Progenitor cell of endocrine pancreas (in vitro differentiated cells): ENCODE results near the gene CEP70. TPM values are rescaled to one million over a fixed set of nuclear protein-coding genes. Genes with fewer than 3 reads are reported as not detected.
"Not testable (repeated sequence)": the region's sequence is repeated elsewhere in the genome, so short reads cannot be mapped to it uniquely, and the experiment has no call there.

Experiments
- DNase-seq: peaks from one replicate; pipeline ENCODE4 v3.0.0; 2021; ENCODE audit warnings: low spot score; ENCODE audit not compliant: unreplicated experiment
- H3K27ac Mint-ChIP-seq: 2 replicates; pipeline ENCODE4 v1.8.0; 2021; ENCODE audit warnings: mild to moderate bottlenecking, moderate library complexity, mixed read lengths
- H3K27me3 Mint-ChIP-seq: 2 replicates; pipeline ENCODE4 v1.8.0; 2021; ENCODE audit warnings: mixed read lengths
- H3K36me3 Mint-ChIP-seq: 2 replicates; pipeline ENCODE4 v1.8.0; 2022; ENCODE audit warnings: mixed read lengths; ENCODE audit not compliant: insufficient read depth
- H3K4me1 Mint-ChIP-seq: 2 replicates; pipeline ENCODE4 v1.8.0; 2021; ENCODE audit warnings: low read depth, mixed read lengths
- H3K4me3 Mint-ChIP-seq: 2 replicates; pipeline ENCODE4 v1.8.0; 2021; ENCODE audit warnings: low read depth, mild to moderate bottlenecking, moderate library complexity, mixed read lengths
- H3K9me3 Mint-ChIP-seq: 2 replicates; pipeline ENCODE4 v1.8.0; 2021; ENCODE audit warnings: low read depth, mixed read lengths
- total RNA-seq: library from RNA; stranded (reverse); gene quantifications from 2 replicates; pipeline ENCODE4 v1.2.1, GENCODE V29; 2021
- TF ChIP-seq, protein P1 (sequence below): fragments of 200-600 bp; sonication (generic); IDR thresholded peaks from one replicate; pipeline ENCODE4 v1.5.0; 2021; ENCODE audit warnings: antibody characterized with exemption, mild to moderate bottlenecking; ENCODE audit not compliant: unreplicated experiment

Gene CEP70
- total RNA-seq, 1 donor from 2014 or later, result 61.9 TPM

DNA sequence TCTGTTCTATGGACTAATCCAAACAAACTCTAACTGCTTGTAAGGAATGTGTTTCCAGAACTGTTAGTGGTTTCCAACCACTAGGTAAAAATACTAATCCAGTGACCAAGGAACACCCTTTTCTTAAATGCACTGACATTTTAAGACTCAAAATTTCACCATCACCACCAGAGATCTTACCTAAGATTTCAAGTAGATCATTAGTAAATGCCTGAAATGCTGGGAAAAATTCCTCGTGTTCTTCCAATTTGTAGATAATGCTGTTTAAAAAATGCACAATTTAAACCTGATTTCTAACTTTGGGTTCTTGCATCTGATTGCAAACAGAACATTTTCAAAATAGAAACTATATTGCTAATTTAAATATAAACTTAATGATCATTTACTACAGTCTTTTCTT, 96.2 kb downstream of the CEP70 start:
- Mint-ChIP-seq H3K9me3 (no peaks in the 10 kb centered on the region), H3K4me3 (no peak overlapping the region), H3K4me1 (peaks cover 9% of the 10 kb centered on the region), H3K27ac (no peak overlapping the region), H3K36me3 (peaks cover 9% of the 10 kb centered on the region), H3K27me3 (no peaks in the 10 kb centered on the region)
- TF ChIP-seq, protein P1, sequence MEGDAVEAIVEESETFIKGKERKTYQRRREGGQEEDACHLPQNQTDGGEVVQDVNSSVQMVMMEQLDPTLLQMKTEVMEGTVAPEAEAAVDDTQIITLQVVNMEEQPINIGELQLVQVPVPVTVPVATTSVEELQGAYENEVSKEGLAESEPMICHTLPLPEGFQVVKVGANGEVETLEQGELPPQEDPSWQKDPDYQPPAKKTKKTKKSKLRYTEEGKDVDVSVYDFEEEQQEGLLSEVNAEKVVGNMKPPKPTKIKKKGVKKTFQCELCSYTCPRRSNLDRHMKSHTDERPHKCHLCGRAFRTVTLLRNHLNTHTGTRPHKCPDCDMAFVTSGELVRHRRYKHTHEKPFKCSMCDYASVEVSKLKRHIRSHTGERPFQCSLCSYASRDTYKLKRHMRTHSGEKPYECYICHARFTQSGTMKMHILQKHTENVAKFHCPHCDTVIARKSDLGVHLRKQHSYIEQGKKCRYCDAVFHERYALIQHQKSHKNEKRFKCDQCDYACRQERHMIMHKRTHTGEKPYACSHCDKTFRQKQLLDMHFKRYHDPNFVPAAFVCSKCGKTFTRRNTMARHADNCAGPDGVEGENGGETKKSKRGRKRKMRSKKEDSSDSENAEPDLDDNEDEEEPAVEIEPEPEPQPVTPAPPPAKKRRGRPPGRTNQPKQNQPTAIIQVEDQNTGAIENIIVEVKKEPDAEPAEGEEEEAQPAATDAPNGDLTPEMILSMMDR, result no peak
- DNase-seq, result no peak

DNA sequence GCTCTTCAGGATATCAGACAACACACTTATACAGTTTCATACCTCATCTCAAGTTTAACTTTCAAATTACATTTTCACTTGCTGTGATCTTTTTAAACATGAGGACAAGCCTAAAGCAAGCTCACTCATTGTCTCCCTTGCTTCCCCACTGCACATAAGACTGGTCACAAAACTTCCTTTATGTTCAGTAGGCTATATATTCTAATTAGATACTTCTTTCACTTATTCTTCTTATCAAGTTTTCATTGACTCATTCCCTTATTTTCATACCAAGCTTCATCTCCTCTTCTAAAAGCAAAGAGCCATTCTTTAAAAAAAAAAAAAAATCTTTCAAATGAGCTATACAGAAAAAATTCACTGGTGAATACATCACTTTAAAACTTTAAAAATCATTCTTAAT, 97.0 kb downstream of the CEP70 start:
- Mint-ChIP-seq H3K36me3 (peaks cover 11% of the 10 kb centered on the region), H3K27me3 (no peaks in the 10 kb centered on the region), H3K4me1 (peaks cover 9% of the 10 kb centered on the region), H3K27ac (no peak overlapping the region), H3K9me3 (no peaks in the 10 kb centered on the region), H3K4me3 (no peak overlapping the region)
- TF ChIP-seq, protein P1, result no peak
- DNase-seq, result no peak

DNA sequence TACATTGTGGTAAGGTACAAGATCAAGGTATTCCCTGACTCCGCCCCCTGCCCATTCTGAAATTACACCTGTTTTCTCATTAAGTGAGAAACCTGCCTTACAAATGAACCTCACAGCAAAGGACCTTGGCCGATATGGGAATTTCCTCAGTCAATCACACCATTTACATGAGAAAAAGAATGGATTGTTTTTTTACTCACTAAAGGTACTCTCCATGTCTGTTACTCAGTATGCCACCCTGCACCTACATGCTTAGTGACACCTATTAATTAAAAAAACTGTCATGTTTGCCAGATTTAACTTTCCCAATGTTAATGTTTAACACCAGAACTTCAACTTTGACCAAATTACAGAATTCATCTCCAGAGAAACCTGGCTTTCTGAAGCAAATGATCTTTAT, 97.6 kb downstream of the CEP70 start:
- Mint-ChIP-seq H3K9me3 (no peaks in the 10 kb centered on the region), H3K4me1 (peaks cover 9% of the 10 kb centered on the region), H3K36me3 (peaks cover 14% of the 10 kb centered on the region), H3K4me3 (no peak overlapping the region), H3K27ac (no peak overlapping the region), H3K27me3 (no peaks in the 10 kb centered on the region)
- TF ChIP-seq, protein P1, result no peak
- no peak for DNase-seq

DNA sequence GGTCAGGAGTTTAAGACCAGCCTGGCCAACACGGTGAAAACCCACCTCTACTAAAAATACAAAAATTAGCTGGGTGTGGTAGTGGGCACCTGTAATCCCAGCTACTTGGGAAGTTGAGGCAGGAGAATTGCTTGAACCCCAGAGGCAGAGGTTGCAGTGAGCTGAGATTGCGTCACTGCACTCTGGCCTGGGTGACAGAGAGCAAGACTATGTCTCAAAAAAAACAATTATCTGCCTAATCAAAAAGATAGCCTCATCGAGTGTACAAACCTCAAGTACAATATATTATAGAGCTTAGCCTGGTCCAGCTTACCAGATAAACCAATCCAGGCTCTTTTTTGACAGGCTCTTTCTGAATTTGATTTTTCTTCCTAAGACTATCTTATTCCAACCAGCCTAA, 98.4 kb downstream of the CEP70 start:
- H3K9me3 Mint-ChIP-seq, H3K27me3 Mint-ChIP-seq, H3K27ac Mint-ChIP-seq, H3K4me3 Mint-ChIP-seq, DNase-seq, H3K4me1 Mint-ChIP-seq: not testable (repeated sequence)
- peaks cover 22% of the 10 kb centered on the region for H3K36me3 Mint-ChIP-seq

DNA sequence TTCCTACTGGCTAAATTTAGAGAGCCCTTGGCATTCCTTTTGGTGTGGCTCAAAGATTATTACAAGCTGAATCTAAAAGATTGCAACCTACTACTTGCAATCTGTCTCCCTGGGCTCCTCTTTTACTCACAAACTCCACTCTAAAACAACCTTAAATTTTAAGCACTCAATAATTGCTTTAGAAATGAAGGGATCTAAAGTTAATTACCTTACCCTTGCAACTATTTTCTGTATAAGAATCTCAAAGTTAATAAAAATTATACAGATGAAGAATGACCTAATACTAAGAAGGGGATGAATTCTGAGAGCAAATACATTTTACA, 99.5 kb downstream of the CEP70 start:
- H3K27ac Mint-ChIP-seq, result no peak overlapping the region
- no peak overlapping the region for H3K4me3 Mint-ChIP-seq
- TF ChIP-seq, protein P1, result no peak
- H3K27me3 Mint-ChIP-seq, result no peaks in the 10 kb centered on the region
- peaks cover 28% of the 10 kb centered on the region for H3K36me3 Mint-ChIP-seq
- DNase-seq, result no peak
- H3K4me1 Mint-ChIP-seq, result peaks cover 9% of the 10 kb centered on the region
- peaks cover 13% of the 10 kb centered on the region for H3K9me3 Mint-ChIP-seq

DNA sequence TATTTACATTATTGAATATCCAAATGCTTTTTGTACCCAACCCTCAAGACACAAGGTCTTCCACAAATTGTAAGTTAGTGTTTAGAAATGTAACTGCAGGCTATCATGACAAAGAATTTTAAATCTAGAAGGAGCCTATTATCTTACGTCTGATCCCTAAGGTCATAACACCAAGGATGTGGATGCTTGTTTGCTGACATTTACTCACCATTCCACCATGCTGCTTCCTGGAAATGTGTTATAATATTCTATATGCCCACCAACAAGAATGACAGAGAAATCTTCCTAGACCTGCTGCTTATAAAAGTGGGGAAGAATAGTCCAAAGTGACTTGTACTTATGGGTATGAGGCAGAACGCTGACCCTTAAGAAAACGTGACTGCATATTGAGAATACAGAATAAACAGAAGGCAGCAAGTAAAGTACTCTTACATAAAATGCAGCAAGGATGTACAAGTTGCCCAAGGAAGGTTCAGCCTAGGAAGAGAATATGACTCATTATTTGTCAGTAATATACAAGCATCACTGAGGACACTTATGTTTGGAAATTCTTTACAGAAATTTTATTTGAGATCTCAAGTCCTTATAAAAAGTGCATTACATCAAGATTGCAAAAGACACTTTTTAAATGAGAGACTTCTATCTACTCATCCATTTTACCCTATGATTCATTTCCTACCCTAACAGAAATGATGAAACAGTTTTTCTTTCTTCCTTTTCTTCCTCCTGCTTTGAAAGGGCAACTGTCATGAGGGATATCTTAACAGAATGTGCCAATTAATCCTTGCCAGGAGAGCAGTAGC, 100.1 kb downstream of the CEP70 start:
- peaks cover 9% of the 10 kb centered on the region for H3K4me1 Mint-ChIP-seq
- TF ChIP-seq, protein P1, result no peak
- no peak for DNase-seq
- H3K36me3 Mint-ChIP-seq, result peaks cover 28% of the 10 kb centered on the region
- no peak overlapping the region for H3K4me3 Mint-ChIP-seq
- no peak overlapping the region for H3K27ac Mint-ChIP-seq
- no peaks in the 10 kb centered on the region for H3K27me3 Mint-ChIP-seq
- peaks cover 17% of the 10 kb centered on the region for H3K9me3 Mint-ChIP-seq
